H1 (cell line): ENCODE results near the gene DYNLT5.

ENCODE experiments used
- BCL11A ChIP-seq, 2 experiments: IDR thresholded peaks; one replicate each; pipeline ENCODE4 v1.6.1; 2011; ENCODE audit warnings: low read depth in 2 of 2, low read length in 2 of 2, mild to moderate bottlenecking in 2 of 2
- GTF2F1 ChIP-seq: IDR thresholded peaks from 2 replicates; pipeline ENCODE4 v1.6.1; 2012; ENCODE audit warnings: low read depth, low read length, improper control_type of control experiment, borderline replicate concordance
- NRF1 ChIP-seq: IDR thresholded peaks from 2 replicates; pipeline ENCODE4 v1.6.1; 2011; ENCODE audit warnings: mild to moderate bottlenecking, low read depth, low read length, improper control_type of control experiment
- TF ChIP-seq, protein P1 (sequence below), 3 experiments: IDR thresholded peaks; 1 replicate in 2 of 3; 2 replicates in 1 of 3; pipeline versions ENCODE4 v1.5.1 to v1.6.1; 2011; ENCODE audit warnings: low read length in 3 of 3, mild to moderate bottlenecking in 3 of 3, inconsistent platforms in 2 of 3, low read depth in 1 of 3, moderate library complexity in 1 of 3; ENCODE audit not compliant: insufficient read depth in 1 of 3; ENCODE audit errors: control extremely low read depth in 1 of 3

DNA sequence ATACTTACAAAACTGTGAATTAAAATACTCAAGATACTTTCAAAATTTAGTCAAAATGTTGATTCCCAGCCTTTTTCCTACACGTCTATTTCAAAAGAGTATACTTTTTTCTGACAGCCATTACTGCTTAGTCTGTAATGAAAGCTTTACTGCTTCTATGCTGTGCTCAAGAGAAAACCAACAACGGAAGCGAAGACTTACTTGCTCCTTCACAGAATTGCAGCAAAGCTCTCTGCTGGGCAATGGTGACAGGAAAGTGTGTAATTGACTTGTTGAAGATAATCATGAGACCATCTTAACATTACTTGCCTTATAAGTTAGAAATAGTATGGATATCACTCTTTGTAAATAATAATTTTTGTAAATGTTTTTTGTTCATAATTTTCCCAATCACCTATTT is 1.7 kb upstream of the DYNLT5 start:
- TF ChIP-seq GTF2F1 (no peak), NRF1 (no peak), BCL11A (IDR thresholded peaks at IDR 0.05; ENCODE audit: low read depth in 2 of 2, low read length in 2 of 2) (no peak)
- TF ChIP-seq, protein P1, sequence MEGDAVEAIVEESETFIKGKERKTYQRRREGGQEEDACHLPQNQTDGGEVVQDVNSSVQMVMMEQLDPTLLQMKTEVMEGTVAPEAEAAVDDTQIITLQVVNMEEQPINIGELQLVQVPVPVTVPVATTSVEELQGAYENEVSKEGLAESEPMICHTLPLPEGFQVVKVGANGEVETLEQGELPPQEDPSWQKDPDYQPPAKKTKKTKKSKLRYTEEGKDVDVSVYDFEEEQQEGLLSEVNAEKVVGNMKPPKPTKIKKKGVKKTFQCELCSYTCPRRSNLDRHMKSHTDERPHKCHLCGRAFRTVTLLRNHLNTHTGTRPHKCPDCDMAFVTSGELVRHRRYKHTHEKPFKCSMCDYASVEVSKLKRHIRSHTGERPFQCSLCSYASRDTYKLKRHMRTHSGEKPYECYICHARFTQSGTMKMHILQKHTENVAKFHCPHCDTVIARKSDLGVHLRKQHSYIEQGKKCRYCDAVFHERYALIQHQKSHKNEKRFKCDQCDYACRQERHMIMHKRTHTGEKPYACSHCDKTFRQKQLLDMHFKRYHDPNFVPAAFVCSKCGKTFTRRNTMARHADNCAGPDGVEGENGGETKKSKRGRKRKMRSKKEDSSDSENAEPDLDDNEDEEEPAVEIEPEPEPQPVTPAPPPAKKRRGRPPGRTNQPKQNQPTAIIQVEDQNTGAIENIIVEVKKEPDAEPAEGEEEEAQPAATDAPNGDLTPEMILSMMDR (IDR thresholded peaks at IDR 0.05; ENCODE audit: control extremely low read depth in 1 of 3, insufficient read depth in 1 of 3, low read depth in 1 of 3, low read length in 3 of 3) = no peak
